Measurements from ENCODE around the gene SLC25A45.

The SLC25A45 gene

DNA sequence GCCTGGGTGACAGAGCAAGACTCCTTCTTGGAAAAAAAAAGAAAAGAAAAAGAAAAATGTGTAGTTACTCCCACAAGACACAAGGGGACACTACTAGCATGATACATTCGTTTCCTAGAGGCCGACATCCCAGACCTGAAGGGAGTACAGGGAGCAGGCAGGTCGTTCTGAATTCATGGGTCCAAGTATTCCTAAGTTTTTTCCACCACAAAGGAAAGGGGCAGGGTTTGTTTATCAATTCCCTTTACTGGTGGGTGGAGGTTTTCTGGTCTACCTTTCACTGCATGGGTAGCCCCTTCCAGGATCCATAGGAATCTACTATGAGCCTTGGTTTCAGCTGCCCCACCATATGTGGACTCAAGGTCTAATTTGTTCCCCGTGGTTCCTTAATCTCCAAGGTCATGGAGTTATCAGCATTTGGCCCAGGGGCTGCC, 16.1 kb downstream of the SLC25A45 start:
- H3K36me3 ChIP-seq: no peaks in the 10 kb centered on the region
- H3K9me3 ChIP-seq (ENCODE audit: severe bottlenecking): no peaks in the 10 kb centered on the region
- no peaks in the 10 kb centered on the region for H3K27me3 ChIP-seq (ENCODE audit: insufficient read depth, low read depth, severe bottlenecking)
- no peak overlapping the region for H3K4me3 ChIP-seq (ENCODE audit: low read depth, low read length)
- H3K27ac ChIP-seq: no peak overlapping the region
- TF ChIP-seq, protein P1, sequence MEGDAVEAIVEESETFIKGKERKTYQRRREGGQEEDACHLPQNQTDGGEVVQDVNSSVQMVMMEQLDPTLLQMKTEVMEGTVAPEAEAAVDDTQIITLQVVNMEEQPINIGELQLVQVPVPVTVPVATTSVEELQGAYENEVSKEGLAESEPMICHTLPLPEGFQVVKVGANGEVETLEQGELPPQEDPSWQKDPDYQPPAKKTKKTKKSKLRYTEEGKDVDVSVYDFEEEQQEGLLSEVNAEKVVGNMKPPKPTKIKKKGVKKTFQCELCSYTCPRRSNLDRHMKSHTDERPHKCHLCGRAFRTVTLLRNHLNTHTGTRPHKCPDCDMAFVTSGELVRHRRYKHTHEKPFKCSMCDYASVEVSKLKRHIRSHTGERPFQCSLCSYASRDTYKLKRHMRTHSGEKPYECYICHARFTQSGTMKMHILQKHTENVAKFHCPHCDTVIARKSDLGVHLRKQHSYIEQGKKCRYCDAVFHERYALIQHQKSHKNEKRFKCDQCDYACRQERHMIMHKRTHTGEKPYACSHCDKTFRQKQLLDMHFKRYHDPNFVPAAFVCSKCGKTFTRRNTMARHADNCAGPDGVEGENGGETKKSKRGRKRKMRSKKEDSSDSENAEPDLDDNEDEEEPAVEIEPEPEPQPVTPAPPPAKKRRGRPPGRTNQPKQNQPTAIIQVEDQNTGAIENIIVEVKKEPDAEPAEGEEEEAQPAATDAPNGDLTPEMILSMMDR (IDR thresholded peaks at IDR 0.05; ENCODE audit: low read depth, low read length): peak; percentile 75
- peak; percentile 47 for DNase-seq

DNA sequence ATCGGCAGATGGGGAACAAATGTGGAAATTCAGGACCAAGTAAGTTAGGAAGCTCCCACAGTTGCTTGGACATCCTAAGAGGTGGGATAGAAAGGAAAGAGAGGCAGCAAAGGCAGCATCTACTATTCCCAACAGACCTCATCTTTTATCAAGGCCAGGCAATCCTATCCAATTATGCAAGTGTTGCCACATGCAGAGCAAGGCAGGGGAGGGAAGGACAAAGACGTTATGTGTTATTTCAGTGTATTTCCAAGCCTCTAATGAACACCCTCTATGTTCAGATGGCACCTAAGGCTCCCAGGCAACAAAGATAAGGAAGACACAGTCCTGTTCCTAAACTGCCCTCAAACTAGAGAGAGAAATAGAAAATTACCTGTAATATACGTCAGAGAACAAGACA, 18.7 kb downstream of the SLC25A45 start:
- Histone ChIP-seq H3K27ac (no peak overlapping the region), H3K4me3 (ENCODE audit: low read depth, low read length) (no peak overlapping the region), H3K9me3 (ENCODE audit: severe bottlenecking) (no peaks in the 10 kb centered on the region), H3K27me3 (ENCODE audit: insufficient read depth, low read depth, severe bottlenecking) (no peaks in the 10 kb centered on the region), H3K36me3 (no peaks in the 10 kb centered on the region)
- DNase-seq: no peak
- TF ChIP-seq, protein P1 (IDR thresholded peaks at IDR 0.05; ENCODE audit: low read depth, low read length): no peak

DNA sequence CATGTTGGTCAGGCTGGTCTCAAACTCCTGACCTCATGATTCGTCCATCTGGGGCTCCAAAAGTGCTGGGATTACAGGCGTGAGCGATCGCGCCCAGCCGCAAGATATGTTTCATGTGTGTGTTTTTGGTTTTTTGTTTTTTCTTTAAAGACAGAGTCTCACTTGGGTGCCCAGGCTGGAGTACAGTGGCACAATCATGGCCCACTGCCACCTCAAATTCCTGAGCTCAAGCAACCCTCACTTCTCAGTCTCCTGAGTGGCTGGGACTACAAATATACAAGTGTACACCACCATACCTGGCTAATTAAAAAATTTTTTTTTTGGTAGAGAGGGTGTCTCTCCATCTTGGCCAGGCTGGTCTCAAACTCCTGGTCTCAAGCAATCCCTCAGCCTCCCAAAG, 19.5 kb downstream of the SLC25A45 start:
- no peaks in the 10 kb centered on the region for H3K36me3 ChIP-seq
- no peak overlapping the region for H3K27ac ChIP-seq
- no peak for DNase-seq
- no peaks in the 10 kb centered on the region for H3K9me3 ChIP-seq (ENCODE audit: severe bottlenecking)
- H3K27me3 ChIP-seq (ENCODE audit: insufficient read depth, low read depth, severe bottlenecking): no peaks in the 10 kb centered on the region
- TF ChIP-seq, protein P1 (IDR thresholded peaks at IDR 0.05; ENCODE audit: low read depth, low read length): no peak
- no peak overlapping the region for H3K4me3 ChIP-seq (ENCODE audit: low read depth, low read length)

DNA sequence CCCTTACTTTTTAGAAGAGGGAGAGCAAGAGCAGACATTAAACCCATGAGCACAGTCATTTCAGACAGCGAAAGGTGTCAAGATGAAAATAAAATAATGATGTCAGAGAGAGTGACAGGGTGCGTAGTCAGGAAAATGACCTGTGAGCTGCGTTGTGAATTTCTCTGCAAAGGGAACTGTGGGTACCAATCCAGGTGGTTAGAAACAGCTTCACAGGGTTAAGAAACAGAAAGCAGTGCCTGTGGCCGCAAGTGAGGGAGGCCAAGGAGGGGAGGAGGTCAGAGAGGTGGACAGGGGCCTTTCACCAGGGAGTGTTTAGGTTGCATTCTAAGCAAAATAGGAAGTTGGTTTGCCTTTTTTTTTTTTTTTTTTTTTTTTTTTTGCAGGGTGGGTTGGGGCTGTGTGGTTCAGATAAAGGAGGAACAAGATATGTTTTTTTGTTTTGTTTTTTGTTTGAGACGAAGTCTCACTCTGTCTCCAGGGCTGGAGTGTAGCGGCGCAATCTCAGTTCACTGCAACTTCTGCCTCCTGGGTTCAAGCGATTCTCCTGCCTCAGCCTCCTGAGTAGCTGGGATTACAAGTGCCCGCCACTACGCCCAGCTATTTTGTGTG, 20.0 kb downstream of the SLC25A45 start:
- TF ChIP-seq, protein P1 (IDR thresholded peaks at IDR 0.05; ENCODE audit: low read depth, low read length): no peak
- no peak for DNase-seq
- H3K4me3 ChIP-seq (ENCODE audit: low read depth, low read length): no peak overlapping the region
- no peak overlapping the region for H3K27ac ChIP-seq
- no peaks in the 10 kb centered on the region for H3K9me3 ChIP-seq (ENCODE audit: severe bottlenecking)
- no peaks in the 10 kb centered on the region for H3K36me3 ChIP-seq
- no peaks in the 10 kb centered on the region for H3K27me3 ChIP-seq (ENCODE audit: insufficient read depth, low read depth, severe bottlenecking)

DNA sequence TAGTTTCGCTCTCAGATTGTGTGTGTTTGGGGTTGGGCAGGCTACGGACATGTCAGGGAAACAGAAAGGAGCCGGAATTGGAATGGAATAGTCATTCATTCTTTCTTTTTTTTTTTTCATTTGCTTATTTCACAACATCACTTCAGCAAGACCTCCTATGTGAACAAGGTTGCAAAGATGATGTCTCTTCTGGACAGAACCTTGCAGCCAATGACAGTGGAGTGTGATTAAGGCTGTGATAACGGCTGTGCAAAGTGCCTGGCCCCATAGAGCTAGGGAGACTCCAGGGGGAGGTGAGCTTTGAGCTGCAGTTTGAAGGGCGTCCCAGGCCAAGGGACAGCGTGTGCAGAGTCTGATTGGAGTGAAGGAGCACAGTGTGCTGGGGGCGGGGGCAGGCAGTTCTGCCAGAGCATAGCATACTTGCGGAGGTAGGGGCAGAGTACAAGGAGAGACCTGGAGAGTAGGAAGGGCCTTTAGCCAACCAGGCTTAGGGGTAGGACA, 24.5 kb downstream of the SLC25A45 start:
- Histone ChIP-seq H3K4me3 (ENCODE audit: low read depth, low read length) (no peak overlapping the region), H3K27me3 (ENCODE audit: insufficient read depth, low read depth, severe bottlenecking) (no peaks in the 10 kb centered on the region), H3K36me3 (peaks cover 3% of the 10 kb centered on the region; the same call in 1 of the 2 replicates), H3K27ac (no peak overlapping the region), H3K9me3 (ENCODE audit: severe bottlenecking) (no peaks in the 10 kb centered on the region)
- TF ChIP-seq, protein P1 (IDR thresholded peaks at IDR 0.05; ENCODE audit: low read depth, low read length): no peak
- peak; percentile 34 for DNase-seq

Data from WERI-Rb-1 (cell line).